Measurements from ENCODE around the gene CNPY4. TPM values are rescaled to one million over a fixed set of nuclear protein-coding genes. Genes with fewer than 3 reads are reported as not detected.
"Not testable (repeated sequence)": the region's sequence is repeated elsewhere in the genome, so short reads cannot be mapped to it uniquely, and the experiment has no call there.

CNPY4 gene
- total RNA-seq, 1 experiment from 2014 or later = 10.4 TPM

DNA sequence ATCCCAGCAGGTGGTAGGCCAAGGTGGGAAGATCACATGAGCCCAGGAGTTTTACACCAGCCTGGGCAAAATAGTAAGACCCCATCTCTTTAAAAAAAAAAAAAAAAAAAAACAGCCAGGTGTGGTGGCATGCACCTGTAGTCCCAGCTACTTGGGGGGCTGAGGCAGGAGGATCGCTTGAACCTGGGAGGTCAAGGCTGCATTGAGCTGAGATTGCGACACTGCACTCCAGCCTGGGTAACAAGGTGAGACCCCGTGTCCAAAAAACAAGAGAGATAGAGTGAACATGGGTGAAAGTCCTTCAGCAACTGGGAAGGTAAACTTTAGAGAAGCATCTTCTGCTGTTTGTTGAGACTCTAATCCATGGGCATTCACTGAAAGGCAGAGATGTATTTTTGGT is 23.0 kb downstream of the CNPY4 start:
- Histone ChIP-seq H2BK15ac (ENCODE audit: low read depth, low read length) (no peak overlapping the region), H3K4me2 (ENCODE audit: insufficient read depth, insufficient read length, low read length) (no peak overlapping the region), H3K9me3 (ENCODE audit: control insufficient read depth, low read depth, low read length) (no peaks in the 10 kb centered on the region)

DNA sequence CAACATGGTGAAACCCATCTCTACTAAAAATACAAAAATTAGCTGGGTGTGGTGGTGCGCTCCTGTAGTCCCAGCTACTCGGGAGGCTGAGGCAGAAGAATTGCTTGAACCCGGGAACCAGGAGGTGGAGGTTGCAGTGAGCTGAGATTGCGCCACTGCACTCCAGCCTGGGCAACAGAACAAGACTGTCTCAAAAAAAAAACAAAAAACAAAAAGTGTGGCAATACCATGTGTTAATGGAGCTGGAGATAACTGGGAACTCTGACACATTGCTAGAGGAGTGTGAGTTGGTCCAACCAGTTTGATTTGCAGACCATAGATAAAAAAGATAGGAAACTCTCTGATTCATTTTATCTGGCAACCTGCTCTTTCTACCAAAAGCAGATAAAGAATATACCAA is 26.9 kb downstream of the CNPY4 start:
- Mint-ChIP-seq H3K4me1 (peaks cover 15 to 21% of the 10 kb centered on the region in 2 experiments), H3K36me3 (ENCODE audit: insufficient read depth in 1 of 3, low read depth in 3 of 3) (peaks cover 5 to 11% (median 10%) of the 10 kb centered on the region in 3 experiments; a peak in 6 of 7 replicates)
- not testable (repeated sequence) for H3K14ac ChIP-seq (ENCODE audit: insufficient read depth, low read length); H3T11ph ChIP-seq (ENCODE audit: low read length); H2BK120ac ChIP-seq (ENCODE audit: low read depth, low read length, poor library complexity, severe bottlenecking); H3K79me1 ChIP-seq (ENCODE audit: insufficient read depth, low read depth, low read length, poor library complexity, severe bottlenecking); H3K4me3 Mint-ChIP-seq; H2AFZ ChIP-seq (ENCODE audit: low read length); H4K20me1 ChIP-seq (ENCODE audit: control insufficient read depth, insufficient read depth, insufficient read length); H3K56ac ChIP-seq (ENCODE audit: insufficient read length, low read depth, low read length); H4K91ac ChIP-seq (ENCODE audit: insufficient read length, low read depth, low read length); H3K9ac ChIP-seq (ENCODE audit: extremely low read depth, insufficient read length, low read length); H3K23ac ChIP-seq (ENCODE audit: insufficient read length, low read depth, low read length); DNase-seq; H2AK5ac ChIP-seq (ENCODE audit: insufficient read length, low read length); H2BK12ac ChIP-seq (ENCODE audit: insufficient read length, low read depth, low read length); H3K9me3 Mint-ChIP-seq; H3K27me3 Mint-ChIP-seq (ENCODE audit: low read depth); H4K8ac ChIP-seq (replicated peaks; ENCODE audit: insufficient read length, low read depth, low read length); H3K4me2 ChIP-seq (ENCODE audit: insufficient read depth, insufficient read length, low read length); H3K9me3 ChIP-seq (ENCODE audit: control insufficient read depth, low read depth, low read length); H3K79me2 ChIP-seq (ENCODE audit: insufficient read depth, low read length); H3K4ac ChIP-seq (ENCODE audit: low read depth, low read length); H3K27ac ChIP-seq (ENCODE audit: insufficient read length, low read depth, low read length); H2BK15ac ChIP-seq (ENCODE audit: low read depth, low read length); H3K23me2 ChIP-seq (ENCODE audit: insufficient read length, low read depth, low read length, poor library complexity, severe bottlenecking); H3K27ac Mint-ChIP-seq; H2BK20ac ChIP-seq (ENCODE audit: low read depth, low read length, poor library complexity, severe bottlenecking); H3K27me3 ChIP-seq (ENCODE audit: insufficient read depth, low read length); H3K18ac ChIP-seq (ENCODE audit: insufficient read length, low read depth, low read length); H2BK5ac ChIP-seq (ENCODE audit: insufficient read length, low read length); H4K5ac ChIP-seq (ENCODE audit: insufficient read length, low read depth, low read length); H3K4me1 ChIP-seq (ENCODE audit: insufficient read depth, low read length)
- WGBS (ENCODE audit: extremely low coverage, insufficient read length, low lambda C conversion rate) = no CpG with 5 or more reads among the region's 4 CpGs

More for the DNA sequence above, 23.0 kb downstream of the CNPY4 start:
- H4K8ac ChIP-seq (replicated peaks; ENCODE audit: insufficient read length, low read depth, low read length) = no peak overlapping the region
- H4K91ac ChIP-seq (ENCODE audit: insufficient read length, low read depth, low read length) = no peak overlapping the region
- H3K27me3 ChIP-seq (ENCODE audit: insufficient read depth, low read length) = no peaks in the 10 kb centered on the region
- peaks cover 10 to 12% of the 10 kb centered on the region in 2 experiments for H3K4me1 Mint-ChIP-seq
- TF ChIP-seq, protein P1, sequence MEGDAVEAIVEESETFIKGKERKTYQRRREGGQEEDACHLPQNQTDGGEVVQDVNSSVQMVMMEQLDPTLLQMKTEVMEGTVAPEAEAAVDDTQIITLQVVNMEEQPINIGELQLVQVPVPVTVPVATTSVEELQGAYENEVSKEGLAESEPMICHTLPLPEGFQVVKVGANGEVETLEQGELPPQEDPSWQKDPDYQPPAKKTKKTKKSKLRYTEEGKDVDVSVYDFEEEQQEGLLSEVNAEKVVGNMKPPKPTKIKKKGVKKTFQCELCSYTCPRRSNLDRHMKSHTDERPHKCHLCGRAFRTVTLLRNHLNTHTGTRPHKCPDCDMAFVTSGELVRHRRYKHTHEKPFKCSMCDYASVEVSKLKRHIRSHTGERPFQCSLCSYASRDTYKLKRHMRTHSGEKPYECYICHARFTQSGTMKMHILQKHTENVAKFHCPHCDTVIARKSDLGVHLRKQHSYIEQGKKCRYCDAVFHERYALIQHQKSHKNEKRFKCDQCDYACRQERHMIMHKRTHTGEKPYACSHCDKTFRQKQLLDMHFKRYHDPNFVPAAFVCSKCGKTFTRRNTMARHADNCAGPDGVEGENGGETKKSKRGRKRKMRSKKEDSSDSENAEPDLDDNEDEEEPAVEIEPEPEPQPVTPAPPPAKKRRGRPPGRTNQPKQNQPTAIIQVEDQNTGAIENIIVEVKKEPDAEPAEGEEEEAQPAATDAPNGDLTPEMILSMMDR (conservative IDR thresholded peaks at IDR 0.05) = no peak
- no peak overlapping the region for H3K4ac ChIP-seq (ENCODE audit: low read depth, low read length)
- no peak overlapping the region for H3K56ac ChIP-seq (ENCODE audit: insufficient read length, low read depth, low read length)
- H3K27me3 Mint-ChIP-seq (ENCODE audit: low read depth) = peaks cover 4% of the 10 kb centered on the region; the same call in 1 of the 2 replicates
- H3T11ph ChIP-seq (ENCODE audit: low read length) = no peak overlapping the region
- no peak overlapping the region for H2BK12ac ChIP-seq (ENCODE audit: insufficient read length, low read depth, low read length)
- H3K36me3 Mint-ChIP-seq (ENCODE audit: insufficient read depth in 1 of 3, low read depth in 3 of 3) = no peaks in the 10 kb centered on the region; a peak in 2 of 7 replicates
- H3K23me2 ChIP-seq (ENCODE audit: insufficient read length, low read depth, low read length, poor library complexity, severe bottlenecking) = no peaks in the 10 kb centered on the region
- H2AK5ac ChIP-seq (ENCODE audit: insufficient read length, low read length) = no peak overlapping the region
- no peak for DNase-seq
- no peaks in the 10 kb centered on the region for H3K79me2 ChIP-seq (ENCODE audit: insufficient read depth, low read length)
- H3K4me1 ChIP-seq (ENCODE audit: insufficient read depth, low read length) = no peaks in the 10 kb centered on the region
- no CpG with 5 or more reads among the region's 3 CpGs for WGBS (ENCODE audit: extremely low coverage, insufficient read length, low lambda C conversion rate)
- no peak overlapping the region for H3K27ac ChIP-seq (ENCODE audit: insufficient read length, low read depth, low read length)
- no peak overlapping the region for H3K9ac ChIP-seq (ENCODE audit: extremely low read depth, insufficient read length, low read length)
- H3K14ac ChIP-seq (ENCODE audit: insufficient read depth, low read length) = no peak overlapping the region
- no peak overlapping the region for H3K18ac ChIP-seq (ENCODE audit: insufficient read length, low read depth, low read length)
- H3K4me3 Mint-ChIP-seq = no peak overlapping the region
- no peak overlapping the region for H3K27ac Mint-ChIP-seq
- no peak overlapping the region for H4K5ac ChIP-seq (ENCODE audit: insufficient read length, low read depth, low read length)
- H2BK20ac ChIP-seq (ENCODE audit: low read depth, low read length, poor library complexity, severe bottlenecking) = no peak overlapping the region
- no peak overlapping the region for H2AFZ ChIP-seq (ENCODE audit: low read length)
- H3K23ac ChIP-seq (ENCODE audit: insufficient read length, low read depth, low read length) = no peak overlapping the region
- no peak overlapping the region for H2BK5ac ChIP-seq (ENCODE audit: insufficient read length, low read length)
- no peaks in the 10 kb centered on the region for H3K9me3 Mint-ChIP-seq
- no peak overlapping the region for H2BK120ac ChIP-seq (ENCODE audit: low read depth, low read length, poor library complexity, severe bottlenecking)
- no peaks in the 10 kb centered on the region for H4K20me1 ChIP-seq (ENCODE audit: control insufficient read depth, insufficient read depth, insufficient read length)
- no peaks in the 10 kb centered on the region for H3K79me1 ChIP-seq (ENCODE audit: insufficient read depth, low read depth, low read length, poor library complexity, severe bottlenecking)

Measured in H9 (cell line).